Right ventricle myocardium superior (tissue), 1 donor: ENCODE results near the gene ACOT13. TPM values are rescaled to one million over a fixed set of nuclear protein-coding genes. Genes with fewer than 3 reads are reported as not detected.
"Not testable (repeated sequence)": the region's sequence is repeated elsewhere in the genome, so short reads cannot be mapped to it uniquely, and the experiment has no call there.

Source experiments
- ATAC-seq: fragments of 200-7000 bp; cut with Tn5 transposase; one replicate; pipeline ENCODE4 v1.9.1; 2020; ENCODE audit warnings: mild to moderate bottlenecking; ENCODE audit not compliant: poor library complexity
- DNase-seq: peaks from one replicate; pipeline ENCODE4 v3.0.0-alpha.2; 2020
- intact Hi-C: fragments of 100-400 bp; cut with DNase I; formaldehyde crosslinking; loops from one replicate; pipeline ENCODE4 v1.11.2; 2022
- total RNA-seq: library from RNA; stranded (reverse); fragmentation: NEBNext Ultra II Directional; extraction: Animal tissue kit (Norgen Biotek cat#: 25700); gene quantifications from one replicate; pipeline ENCODE4 v1.2.1, GENCODE V29; 2021
- donor health status: DM: no; HTN: yes; CAD: no; lungs with severe emphysema.

Gene ACOT13
- total RNA-seq, 1 donor from 2014 or later, result 74.3 TPM

DNA sequence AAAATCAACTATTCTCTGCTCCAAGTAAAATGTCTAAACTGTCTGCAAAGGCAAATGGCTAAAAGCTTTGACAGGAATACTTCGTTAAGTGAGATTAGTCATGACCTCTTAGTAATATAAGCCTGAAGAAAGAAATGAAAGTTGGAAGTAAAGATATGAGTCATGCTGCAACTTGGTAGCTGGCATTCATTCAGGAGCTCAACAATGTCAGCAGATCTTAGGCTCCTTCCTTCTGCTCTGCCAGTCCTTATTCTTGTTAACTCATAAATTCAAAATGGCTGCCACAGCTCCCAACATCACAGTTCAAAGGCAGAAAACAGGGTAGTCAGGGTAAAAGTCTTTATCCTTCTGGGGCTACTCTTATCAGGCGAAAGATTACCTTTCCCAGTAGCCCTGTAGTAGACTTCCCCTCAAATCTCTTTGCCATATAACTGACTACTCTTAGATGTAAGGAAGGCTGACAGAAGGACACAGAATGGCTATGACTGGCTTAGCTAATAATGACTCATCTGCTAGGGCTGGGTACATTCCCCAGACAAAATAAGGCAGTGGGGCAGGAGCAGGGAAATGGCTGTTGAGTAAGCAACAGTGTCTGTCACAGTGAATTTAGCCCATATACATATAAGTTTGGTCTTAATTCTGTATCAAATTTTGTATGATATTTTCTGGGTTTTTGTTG lies 76.5 kb downstream of the ACOT13 start:
- no peak for DNase-seq
- intact Hi-C loops, result no loop called here
- peak; percentile 84 for ATAC-seq

DNA sequence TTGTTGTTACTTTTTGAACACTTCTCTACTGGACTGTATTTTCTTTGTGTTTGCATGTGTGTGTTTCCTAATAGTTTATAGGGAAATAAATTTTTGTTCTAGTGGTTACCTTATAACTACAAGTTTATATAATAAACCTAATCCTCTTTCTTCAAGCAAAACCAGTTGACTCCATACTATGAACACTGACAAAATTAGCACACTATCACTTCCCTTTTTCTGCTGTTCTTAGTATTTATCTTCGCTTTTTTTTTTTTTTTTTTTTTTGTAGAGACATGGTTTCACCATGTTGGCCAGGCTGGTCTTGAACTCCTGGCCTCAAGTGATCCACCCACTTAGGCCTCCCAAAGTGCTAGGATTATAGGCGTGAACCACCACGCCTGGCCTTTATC lies 77.1 kb downstream of the ACOT13 start:
- ATAC-seq (peak; percentile 52), DNase-seq (no peak)
- intact Hi-C loops, result no loop called here

DNA sequence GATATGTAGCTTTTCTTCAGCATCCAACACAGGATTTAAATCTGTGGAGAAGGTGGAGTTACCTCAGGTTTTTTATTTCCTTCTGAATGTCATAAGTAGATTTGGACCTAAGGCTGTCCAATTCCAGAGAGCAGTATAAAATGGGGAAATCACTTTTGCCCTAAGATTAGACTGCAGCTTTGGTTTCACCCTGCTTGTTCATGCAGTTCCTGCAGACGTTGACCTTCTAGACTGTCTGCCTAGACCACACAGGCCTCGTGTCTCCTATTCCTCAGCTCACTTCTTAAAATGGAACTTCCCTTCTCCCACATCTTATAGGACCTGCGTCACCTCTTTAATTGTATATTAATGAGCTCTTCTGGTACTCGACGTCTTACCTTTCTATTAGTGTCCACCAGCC lies 78.0 kb downstream of the ACOT13 start:
- ATAC-seq (peak; percentile 57), DNase-seq (no peak)
- intact Hi-C loops, result no loop called here

GRCh38 chr6:24749297-24749696 lies 82.4 kb downstream of the ACOT13 start:
- DNase-seq, result no peak
- intact Hi-C loops, result no loop called here
- no peak for ATAC-seq

DNA sequence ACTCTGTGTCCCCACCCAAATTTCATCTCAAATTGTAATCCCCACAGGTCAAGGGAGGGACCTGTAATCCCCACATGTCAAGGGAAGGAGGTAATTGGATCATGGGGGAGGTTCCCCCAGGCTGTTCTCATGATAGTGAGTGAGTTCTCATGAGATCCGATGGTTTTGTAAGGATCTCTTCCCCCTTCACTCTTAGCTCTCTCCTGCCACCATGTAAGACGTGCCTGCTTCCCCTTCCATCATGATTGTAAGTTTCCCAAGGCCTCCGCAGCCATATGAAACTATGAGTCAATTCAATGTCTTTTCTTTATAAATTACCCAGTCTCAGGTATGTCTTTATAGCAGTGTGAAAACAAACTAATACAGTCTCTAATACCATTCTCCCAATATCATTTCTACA lies 84.0 kb downstream of the ACOT13 start:
- ATAC-seq, DNase-seq, intact Hi-C loops: not testable (repeated sequence)

GRCh38 chr6:24752503-24752902 lies 85.6 kb downstream of the ACOT13 start:
- DNase-seq (no peak), ATAC-seq (no peak)
- intact Hi-C loops, result no loop called here

DNA sequence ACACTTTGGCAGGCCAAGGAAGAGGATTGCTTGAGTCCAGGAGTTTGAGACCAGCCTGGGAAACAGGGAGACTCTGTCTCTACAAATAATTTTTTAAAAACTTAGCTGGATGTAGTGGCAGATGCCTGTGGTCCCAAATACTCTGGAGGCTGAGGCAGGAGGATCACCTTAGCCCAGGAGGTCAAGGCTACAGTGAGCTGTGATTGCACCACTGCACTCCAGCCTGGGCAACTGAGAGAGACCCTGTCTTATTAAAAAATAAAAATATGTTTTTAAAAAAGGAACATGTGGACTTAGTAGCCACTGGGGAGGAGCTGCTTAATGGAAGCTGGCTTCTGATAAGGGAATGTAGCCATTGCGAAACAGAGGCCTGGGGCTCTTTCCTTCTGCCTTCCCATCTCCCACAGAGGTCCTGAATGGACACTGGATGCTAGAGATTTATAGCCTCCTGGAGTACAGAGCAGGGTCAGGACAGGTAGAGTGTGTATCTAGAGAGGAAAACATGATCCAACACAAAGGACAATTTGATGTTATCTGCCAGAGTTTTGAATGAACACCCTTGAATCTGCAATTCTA lies 86.1 kb downstream of the ACOT13 start:
- intact Hi-C loops, result no loop called here
- ATAC-seq (no peak), DNase-seq (no peak)

- intact Hi-C loops, result no loop called here
- ATAC-seq, result no peak
- no peak for DNase-seq
These were observed 86.7 kb downstream of the ACOT13 start for GRCh38 chr6:24753545-24753944.

DNA sequence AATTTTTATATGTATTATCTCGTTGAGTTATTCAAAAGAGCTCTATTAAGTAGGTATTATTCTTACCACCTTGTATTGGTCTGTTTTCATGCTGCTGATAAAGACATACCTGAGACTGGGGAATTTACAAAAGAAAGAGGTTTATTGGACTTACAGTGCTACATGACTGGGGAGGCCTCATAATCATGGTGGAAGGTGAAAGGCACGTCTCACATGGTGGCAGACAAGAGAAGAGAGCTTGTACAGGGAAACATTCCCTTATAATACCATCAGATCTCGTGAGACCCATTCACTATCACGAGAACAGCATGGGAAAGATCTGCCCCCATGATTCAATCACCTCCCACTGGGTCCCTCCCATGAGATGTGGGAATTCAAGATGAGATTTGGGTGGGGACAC lies 87.5 kb downstream of the ACOT13 start:
- ATAC-seq, DNase-seq, intact Hi-C loops: not testable (repeated sequence)

Other genes with a start within 250 kb of the ACOT13 start
- gene GPLD1, start 177.5 kb upstream of the ACOT13 start, total RNA-seq, result 1.0 TPM
- 23.3 TPM for gene ALDH5A1, start 172.1 kb upstream of the ACOT13 start, total RNA-seq
- not detected for gene KIAA0319, start 20.9 kb upstream of the ACOT13 start, total RNA-seq
- gene TDP2, start 178 bp upstream of the ACOT13 start, total RNA-seq, result 20.3 TPM
- gene C6orf62, start 52.1 kb downstream of the ACOT13 start, total RNA-seq, result 37.6 TPM
- 7.1 TPM for gene GMNN, start 107.9 kb downstream of the ACOT13 start, total RNA-seq
- gene ARMH2, start 131.8 kb downstream of the ACOT13 start, total RNA-seq, result not detected